ENCODE results near the gene SLC25A6.
"Not testable (repeated sequence)": the region's sequence is repeated elsewhere in the genome, so short reads cannot be mapped to it uniquely, and the experiment has no call there.

Gene SLC25A6

GRCh38 chrX:1389181-1389992 lies 2.5 kb downstream of the SLC25A6 start:
- DNase-seq: no peak

DNA sequence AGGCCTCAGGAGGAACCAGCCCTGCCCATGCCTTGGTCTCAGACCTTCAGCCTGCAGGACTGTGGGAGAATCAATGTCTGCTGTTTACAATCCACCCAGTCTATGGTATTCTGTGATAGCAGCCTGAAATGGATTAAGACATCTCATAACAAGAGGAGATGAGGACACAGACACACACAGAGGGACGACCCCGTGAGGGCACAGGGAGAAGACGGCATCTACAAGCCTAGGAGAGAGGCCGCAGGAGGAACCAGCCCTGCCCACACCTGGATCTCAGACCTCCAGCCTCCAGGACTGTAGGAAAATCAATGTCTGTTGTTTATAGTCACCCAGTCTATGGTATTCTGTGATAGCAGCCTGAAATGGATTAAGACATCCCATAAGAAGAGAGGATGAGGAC lies 3.3 kb downstream of the SLC25A6 start:
- no peak for DNase-seq

GRCh38 chrX:1387141-1387776 lies 4.7 kb downstream of the SLC25A6 start:
- no peak for DNase-seq

GRCh38 chrX:1386338-1387127 lies 5.4 kb downstream of the SLC25A6 start:
- DNase-seq: no peak

- DNase-seq: no peak
Observed at GRCh38 chrX:1385253-1386223, 6.4 kb downstream of the SLC25A6 start.

DNA sequence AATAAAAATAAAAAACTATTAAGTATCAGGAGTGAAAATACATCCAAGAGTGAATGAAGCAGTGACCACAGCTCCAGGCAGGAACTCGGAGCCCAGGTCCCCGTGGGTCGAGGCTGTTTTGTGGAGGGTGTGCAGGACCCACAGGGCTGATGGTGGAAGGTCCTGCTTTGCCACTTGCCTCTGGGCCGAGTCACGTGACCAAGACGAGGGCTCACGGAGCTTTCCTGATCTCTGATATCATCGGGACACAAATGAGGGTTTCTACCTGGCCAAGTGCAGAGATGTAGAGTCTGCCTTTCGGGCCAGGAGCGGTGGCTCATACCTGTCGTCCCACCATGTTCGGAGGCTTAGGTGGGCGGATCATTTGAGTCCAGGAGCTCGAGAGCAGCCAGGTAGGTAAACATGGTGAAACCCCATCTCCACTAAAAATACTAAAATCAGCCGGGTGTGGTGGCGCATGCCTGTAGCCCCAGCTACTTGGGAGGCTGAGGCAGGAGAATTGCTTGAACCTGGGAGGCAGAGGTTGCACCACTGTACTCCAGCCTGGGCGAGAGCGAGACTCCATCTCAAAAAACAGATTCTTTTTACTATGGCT lies 7.2 kb downstream of the SLC25A6 start:
- no peak for DNase-seq

DNA sequence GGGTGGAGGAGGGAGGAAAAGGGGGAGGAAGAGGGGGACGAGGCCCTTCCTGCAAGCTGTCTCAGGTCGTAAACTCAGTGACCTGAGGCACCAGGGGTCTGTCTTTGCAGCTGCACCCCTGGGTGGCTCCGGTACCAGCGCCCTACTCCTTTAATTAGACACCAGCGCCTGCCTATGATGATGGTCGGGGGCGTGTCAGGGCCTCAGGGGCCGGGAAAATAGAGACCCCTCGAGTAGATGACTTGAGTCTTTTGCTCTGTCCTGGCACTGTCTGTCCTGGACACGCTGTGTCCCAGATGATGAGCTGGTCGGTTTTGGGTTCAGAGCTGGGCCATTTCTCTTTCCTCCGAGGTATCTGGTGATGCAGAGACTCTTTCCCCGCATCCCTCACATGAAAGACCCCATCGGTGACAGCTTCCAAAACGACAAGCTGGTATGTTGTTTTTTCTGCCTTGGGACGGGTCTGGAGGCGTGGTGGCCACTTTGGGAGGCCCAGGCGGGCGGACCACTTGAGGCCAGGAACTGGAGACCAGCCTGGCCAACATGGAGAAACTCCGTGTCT lies 11.2 kb downstream of the SLC25A6 start:
- no peak for DNase-seq

GRCh38 chrX:1378306-1378759 lies 13.6 kb downstream of the SLC25A6 start:
- DNase-seq: no peak

- DNase-seq: no peak
Observed at GRCh38 chrX:1368385-1368698, 23.6 kb downstream of the SLC25A6 start.

DNA sequence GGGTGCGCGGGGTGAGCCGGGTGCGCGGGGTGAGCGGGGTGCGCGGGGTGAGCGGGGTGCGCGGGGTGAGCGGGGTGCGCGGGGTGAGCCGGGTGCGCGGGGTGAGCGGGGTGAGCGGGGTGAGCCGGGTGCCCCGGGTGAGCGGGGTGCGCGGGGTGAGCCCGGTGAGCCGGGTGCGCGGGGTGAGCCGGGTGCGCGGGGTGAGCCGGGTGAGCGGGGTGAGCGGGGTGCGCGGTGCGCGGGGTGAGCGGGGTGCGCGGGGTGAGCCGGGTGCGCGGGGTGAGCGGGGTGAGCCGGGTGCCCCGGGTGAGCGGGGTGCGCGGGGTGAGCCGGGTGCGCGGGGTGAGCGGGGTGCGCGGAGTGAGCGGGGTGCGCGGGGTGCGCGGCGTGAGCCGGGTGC lies 25.6 kb downstream of the SLC25A6 start:
- DNase-seq: not testable (repeated sequence)

DNA sequence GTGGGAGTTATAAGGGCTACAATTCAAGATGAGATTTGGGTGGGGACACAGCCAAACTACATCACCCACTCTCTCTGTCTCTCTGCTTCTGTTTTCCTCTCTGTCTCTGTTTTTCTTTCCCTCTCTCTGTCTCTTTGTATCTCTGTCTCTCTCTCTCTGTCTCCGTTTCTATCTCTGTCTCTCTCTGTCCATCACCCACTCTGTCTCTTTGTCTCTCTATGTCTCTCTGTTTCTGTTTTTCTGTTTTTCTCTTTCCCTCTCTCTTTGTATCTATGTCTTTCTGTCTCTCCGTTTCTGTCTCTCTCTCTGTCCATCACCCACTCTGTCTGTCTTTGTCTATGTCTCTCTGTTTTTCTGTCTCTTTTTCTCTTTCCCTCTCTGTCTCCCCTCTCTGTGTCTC lies 30.0 kb downstream of the SLC25A6 start:
- DNase-seq: no peak

GRCh38 chrX:1361275-1361674 lies 30.6 kb downstream of the SLC25A6 start:
- no peak for DNase-seq

GRCh38 chrX:1360171-1360570 lies 31.7 kb downstream of the SLC25A6 start:
- no peak for DNase-seq

DNA sequence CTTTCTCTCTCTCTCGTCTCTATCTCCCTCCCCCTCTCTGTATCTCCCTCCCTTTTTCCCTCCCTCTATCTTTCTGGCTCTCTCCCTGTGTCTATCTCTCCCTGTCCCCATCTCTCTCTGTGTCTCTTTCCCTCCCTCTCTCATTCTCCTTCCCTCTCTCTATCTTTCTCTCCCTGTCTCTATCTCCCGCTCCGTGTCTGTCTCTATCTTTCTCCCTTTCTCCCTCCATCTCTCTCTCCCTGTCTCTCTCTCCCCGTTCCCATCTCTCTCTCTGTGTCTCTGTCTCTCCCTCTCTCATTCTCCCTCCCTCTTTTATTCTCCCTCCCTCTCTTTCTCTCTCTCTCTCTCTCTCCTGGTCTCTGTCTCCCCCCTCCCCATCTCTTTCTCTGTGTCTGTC lies 32.4 kb downstream of the SLC25A6 start:
- no peak for DNase-seq

DNA sequence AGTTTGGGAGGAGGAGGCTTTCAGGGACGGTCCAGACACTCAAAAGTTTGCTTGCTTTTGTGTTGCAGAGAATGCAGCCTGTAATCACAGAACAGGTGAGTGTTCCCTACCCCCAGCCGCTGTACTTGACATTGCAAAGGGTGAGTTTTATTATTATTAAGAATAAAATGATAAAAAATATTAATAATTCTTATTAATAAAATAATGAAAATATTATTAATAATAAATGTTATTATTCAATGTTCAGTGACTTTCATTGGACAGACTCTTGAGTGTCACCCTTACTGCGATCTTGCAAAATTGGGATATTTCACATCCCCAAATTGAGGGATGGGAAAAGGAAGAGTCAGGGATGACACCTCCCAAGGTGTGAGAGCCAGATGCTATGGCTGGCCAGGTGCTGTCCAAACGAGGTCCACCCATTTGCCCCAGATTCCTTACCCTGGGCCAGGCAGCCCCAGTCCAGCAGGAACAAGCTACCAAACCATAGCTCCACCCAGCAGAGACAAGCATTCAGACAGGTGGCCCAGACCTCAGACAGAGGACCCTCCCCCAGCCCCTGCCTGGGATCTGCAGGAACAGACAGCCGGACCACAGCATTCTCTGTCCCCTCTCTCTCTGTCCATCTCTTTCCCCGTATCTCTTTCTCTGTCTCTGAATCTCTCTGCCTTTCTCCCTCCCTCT lies 33.0 kb downstream of the SLC25A6 start:
- DNase-seq: no peak

- no peak for DNase-seq
Observed at GRCh38 chrX:1357993-1358392, 33.9 kb downstream of the SLC25A6 start.

GRCh38 chrX:1355131-1356046 lies 36.5 kb downstream of the SLC25A6 start:
- DNase-seq: no peak

DNA sequence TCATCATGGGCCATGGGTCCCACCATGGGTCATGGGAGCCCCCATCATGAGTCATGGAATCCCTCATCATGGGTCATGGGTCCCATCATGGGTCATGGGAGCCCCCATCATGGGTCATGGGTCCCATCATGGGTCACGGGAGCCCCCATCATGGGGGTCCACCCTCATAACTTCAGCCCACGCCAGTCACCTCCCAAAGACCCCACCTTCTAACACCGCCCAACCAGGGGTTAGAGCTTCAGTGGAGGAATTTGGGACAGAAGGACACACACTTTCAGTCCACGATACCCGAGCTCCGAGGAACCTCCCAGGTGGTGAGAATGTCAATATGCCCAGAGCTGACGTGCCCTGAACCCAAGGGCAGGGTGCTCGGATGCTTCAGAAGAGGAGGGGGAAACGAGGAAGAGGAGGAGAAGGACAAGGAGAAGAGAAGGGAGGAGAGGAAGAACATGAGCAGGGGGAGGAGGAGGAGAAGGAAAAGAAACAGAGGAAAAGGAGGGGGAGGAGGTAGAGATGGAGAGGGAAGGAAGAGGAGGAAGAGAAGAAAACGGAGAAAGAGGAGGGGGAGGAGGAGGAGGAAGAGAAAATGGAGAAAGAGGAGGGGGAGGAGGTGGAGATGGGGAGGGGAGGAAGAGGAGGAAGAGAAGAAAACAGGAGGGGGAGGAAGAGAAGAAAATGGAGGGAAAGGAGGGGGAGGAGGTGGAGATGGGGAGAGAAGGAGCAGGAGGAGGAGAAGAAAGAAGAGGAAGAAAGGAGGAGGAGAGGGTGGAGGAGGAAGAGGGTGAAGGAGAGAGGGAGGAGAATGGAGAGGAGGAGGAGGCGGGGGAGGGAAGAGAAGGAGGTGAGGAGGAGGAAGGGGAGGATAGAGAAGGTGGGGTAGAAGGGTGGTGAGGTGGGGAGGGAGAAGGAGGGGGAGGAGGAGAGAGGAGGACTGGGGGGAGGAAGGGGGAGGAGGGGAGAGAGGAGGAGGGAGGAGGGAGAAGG lies 37.6 kb downstream of the SLC25A6 start:
- DNase-seq: no peak

All from NCI-H1694 treated with DMSO at 0.1 percent for 48 hours (cell line).